Smooth muscle cell of the pulmonary artery (primary cell): Measurements from ENCODE around the gene PRB4. TPM values are rescaled to one million over a fixed set of nuclear protein-coding genes. Genes with fewer than 3 reads are reported as not detected.

ENCODE experiments used
- total RNA-seq: library from RNA; depleted of rRNA; stranded (reverse); fragments of >200 nt; gene quantifications from 2 replicates; pipeline ENCODE4 v1.2.3, GENCODE V29; 2014

PRB4 gene
- not detected in 2 replicates for total RNA-seq

DNA sequence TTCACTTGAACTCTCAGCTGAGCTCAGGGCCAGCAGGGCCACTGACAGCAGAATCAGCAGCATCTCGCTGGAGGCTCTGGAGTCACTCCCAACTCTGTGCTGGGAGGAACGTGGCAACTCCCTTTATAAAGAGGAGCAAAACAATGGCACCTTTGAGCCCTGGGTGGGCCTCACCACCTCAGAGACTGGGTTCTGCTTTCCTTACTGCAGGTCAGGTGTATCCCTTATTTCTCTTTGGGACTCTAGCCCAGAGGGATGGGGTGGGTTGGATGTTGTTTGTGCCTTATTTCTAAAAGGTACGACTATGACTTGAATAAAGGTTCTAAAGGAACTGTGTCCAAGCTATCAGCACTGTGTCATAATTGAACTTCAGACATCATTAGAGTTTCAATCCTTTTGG lies at the start of gene PRB4:
TSS of gene PRB4 (minus strand) at position 101 of the 400 bp plus-strand sequence. CDS start at position 63, 38 bp downstream.

DNA sequence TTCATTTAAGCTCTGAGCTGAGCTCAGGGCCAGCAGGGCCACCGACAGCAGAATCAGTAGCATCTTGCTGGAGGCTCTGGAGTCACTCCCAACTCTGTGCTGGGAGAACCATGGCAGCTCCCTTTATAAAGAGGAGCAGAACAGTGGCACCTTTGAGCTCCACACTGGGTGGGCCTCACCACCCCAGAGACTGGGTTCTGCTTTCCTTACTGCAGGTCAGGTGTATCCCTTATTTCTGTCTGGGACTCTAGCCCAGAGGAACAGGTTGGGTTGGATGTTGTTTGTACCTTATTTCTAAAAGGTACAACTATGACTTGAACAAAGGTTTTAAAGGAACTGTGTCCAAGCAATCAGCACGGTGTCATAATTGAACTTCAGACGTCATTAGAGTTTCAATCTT lies 40.6 kb downstream of the PRB4 start, which contains the start of gene PRB3:
TSS of gene PRB3 (minus strand) at position 101 of the 400 bp plus-strand sequence. CDS start at position 63, 38 bp downstream.

Other genes starting within 250 kb of the PRB4 start
- 2.6 and 4.8 TPM in 2 replicates for gene TAS2R46, start 248.1 kb downstream of the PRB4 start, total RNA-seq
- gene TAS2R43, start 218.1 kb downstream of the PRB4 start, total RNA-seq, result 2.1 TPM in 1 of 2 replicates, not detected in the other
- gene TAS2R30, start 175.8 kb downstream of the PRB4 start, total RNA-seq, result 5.4 and 7.5 TPM in 2 replicates
- 5.1 and 6.0 TPM in 2 replicates for gene SMIM10L1, start 139.2 kb downstream of the PRB4 start, total RNA-seq
- gene TAS2R42, start 123.5 kb downstream of the PRB4 start, total RNA-seq, result not detected in 2 replicates
- not detected in 2 replicates for gene PRB3, start 40.7 kb downstream of the PRB4 start, total RNA-seq
- not detected in 2 replicates for gene PRB2, start 85.1 kb upstream of the PRB4 start, total RNA-seq